GM06990 (cell line): ENCODE measurements around the gene NRARP.
"Not testable (repeated sequence)": the region's sequence is repeated elsewhere in the genome, so short reads cannot be mapped to it uniquely, and the experiment has no call there.

Experiments used
- DNase-seq: peaks from one replicate; pipeline ENCODE4 v3.0.0-alpha.2; 2011; ENCODE audit not compliant: insufficient read length; ENCODE audit errors: extremely low read depth
- H3K27me3 ChIP-seq: replicated peaks from 2 replicates; pipeline ENCODE4 v1.6.0; 2011; ENCODE audit warnings: low read length; ENCODE audit not compliant: control insufficient read depth, insufficient read depth
- H3K36me3 ChIP-seq: 2 replicates; pipeline ENCODE4 v1.5.1; 2011; ENCODE audit warnings: low read length; ENCODE audit not compliant: control insufficient read depth, insufficient read depth
- H3K4me3 ChIP-seq: replicated peaks from 2 replicates; pipeline ENCODE4 v1.5.1; 2011; ENCODE audit warnings: low read depth, mild to moderate bottlenecking, control low read depth, low read length
- CTCF ChIP-seq: IDR thresholded peaks from 2 replicates; pipeline ENCODE4 v1.5.1; 2011; ENCODE audit warnings: low read length, control low read depth, mild to moderate bottlenecking, inconsistent platforms; ENCODE audit not compliant: insufficient read depth, poor library complexity, severe bottlenecking

The NRARP gene

GRCh38 chr9:137342482-137342881, 40.4 kb upstream of the NRARP start:
- no peaks in the 10 kb centered on the region for H3K36me3 ChIP-seq
- H3K27me3 ChIP-seq: no peaks in the 10 kb centered on the region
- no peak overlapping the region for H3K4me3 ChIP-seq
- no peak for TF ChIP-seq CTCF
- no peak for DNase-seq

DNA sequence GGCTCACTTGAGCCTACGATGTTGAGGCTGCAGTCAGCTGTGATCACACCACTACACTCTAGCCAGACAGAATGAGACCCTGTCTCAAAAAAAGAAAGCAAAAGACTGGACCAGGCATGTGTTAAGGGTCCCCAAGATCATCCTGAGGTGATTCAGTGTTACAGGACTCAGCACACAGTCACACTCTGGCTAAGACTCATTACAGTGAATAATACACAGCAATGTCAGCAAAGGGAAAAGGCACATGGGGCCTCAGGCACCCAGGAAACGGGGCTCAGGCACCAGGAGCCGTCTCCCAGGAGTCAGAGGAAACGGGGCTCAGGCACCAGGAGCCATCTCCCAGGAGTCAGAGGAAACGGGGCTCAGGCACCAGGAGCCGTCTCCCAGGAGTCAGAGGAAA, 39.2 kb upstream of the NRARP start:
- no peaks in the 10 kb centered on the region for H3K36me3 ChIP-seq
- H3K4me3 ChIP-seq: no peak overlapping the region
- DNase-seq: no peak
- no peaks in the 10 kb centered on the region for H3K27me3 ChIP-seq
- no peak for TF ChIP-seq CTCF

- not testable (repeated sequence) for DNase-seq, H3K27me3 ChIP-seq, H3K4me3 ChIP-seq, H3K36me3 ChIP-seq
These were observed 37.9 kb upstream of the NRARP start for GRCh38 chr9:137339908-137340462.

GRCh38 chr9:137339045-137339907, 37.2 kb upstream of the NRARP start:
- no peaks in the 10 kb centered on the region for H3K36me3 ChIP-seq
- no peak for TF ChIP-seq CTCF
- H3K27me3 ChIP-seq: no peaks in the 10 kb centered on the region
- DNase-seq: no peak
- H3K4me3 ChIP-seq: no peak overlapping the region

DNA sequence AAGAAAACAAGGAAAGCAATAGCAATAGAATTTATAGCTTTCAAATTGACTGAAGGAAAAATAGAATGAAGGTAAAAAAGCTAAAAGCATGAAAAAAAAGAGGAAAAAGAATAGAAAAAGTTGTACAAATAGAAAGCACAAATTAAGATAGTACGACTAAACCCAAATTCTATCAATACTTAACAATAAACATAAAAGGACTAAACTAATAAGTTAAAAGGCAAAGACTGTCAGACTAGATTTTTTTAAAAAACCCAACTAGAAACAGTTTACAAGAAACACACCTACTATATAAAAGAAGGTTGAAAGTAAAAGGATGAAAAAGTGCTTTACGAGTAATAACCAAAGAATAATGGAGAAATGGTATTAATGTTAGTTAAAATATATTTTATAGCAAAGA, 34.7 kb upstream of the NRARP start:
- no peak for DNase-seq
- no peak for TF ChIP-seq CTCF
- H3K27me3 ChIP-seq: no peaks in the 10 kb centered on the region
- H3K4me3 ChIP-seq: no peak overlapping the region
- no peaks in the 10 kb centered on the region for H3K36me3 ChIP-seq

GRCh38 chr9:137333016-137333671, 31.1 kb upstream of the NRARP start:
- H3K27me3 ChIP-seq: no peaks in the 10 kb centered on the region
- no peaks in the 10 kb centered on the region for H3K36me3 ChIP-seq
- H3K4me3 ChIP-seq: no peak overlapping the region
- TF ChIP-seq CTCF: no peak
- DNase-seq: no peak
